ENCODE data around the gene MYO1D.

Gene MYO1D

DNA sequence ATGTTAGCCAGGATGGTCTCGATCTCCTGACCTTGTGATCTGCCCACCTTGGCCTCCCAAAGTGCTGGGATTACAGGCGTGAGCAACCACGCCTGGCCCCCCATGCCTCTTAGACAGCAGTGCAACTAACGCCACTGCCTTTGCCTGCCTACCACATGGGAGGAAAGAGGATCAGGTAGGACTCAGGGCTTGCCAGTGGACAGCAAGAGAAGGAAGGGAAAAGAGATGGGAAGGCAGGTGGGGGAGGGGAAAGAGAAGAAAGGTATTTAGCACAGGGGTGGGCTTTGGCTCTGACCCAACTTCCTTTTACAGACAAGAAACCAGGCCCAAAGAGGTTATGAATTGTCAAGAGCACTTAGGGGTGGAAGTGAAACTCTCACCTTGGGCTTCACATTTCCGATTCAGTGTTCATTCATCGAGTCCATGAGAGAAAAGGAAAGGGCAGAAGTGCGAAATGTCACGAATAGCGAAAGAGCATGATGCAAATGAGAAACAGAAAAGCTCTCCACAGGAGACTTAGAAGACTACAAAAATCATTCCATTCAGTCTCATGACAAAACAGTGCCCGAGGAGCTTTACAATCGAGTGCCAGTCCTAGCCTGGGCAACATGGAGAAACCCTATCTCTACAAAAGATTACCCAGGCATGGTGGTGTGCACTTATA lies 353.8 kb downstream of the MYO1D start:
- no peak for DNase-seq

DNA sequence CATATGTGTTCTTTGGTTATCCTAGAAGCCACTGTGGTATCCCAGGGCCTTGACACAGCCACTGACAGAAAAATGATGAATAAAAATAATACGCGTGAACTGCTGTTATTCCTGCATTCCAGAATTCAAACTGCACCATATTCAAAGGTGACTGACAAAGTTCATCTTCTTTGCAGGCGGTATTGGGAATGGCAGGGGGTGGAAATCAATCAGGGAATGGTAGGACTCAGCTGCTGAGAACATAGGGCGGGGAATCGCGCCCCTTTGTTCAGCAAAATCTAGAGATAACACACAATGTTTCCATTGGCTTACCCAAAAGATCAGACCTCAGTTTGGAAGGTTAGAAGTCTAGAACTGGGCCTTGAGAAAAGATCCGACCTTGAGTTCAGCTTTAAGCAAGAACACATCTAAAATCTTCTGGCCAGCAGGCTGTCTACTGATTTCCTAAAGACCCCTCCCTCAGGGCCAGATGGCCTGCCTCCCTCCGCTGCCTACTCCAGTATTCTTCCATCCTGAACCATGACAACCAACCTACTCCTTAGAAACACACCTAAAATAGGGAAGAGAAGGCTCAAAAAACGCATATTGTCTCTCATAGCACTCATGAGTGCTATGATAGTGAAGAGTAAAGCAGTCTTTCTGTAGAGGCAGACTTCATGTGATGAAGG lies 356.1 kb downstream of the MYO1D start:
- DNase-seq, result peak in 1 of 3 donors; percentile 17

DNA sequence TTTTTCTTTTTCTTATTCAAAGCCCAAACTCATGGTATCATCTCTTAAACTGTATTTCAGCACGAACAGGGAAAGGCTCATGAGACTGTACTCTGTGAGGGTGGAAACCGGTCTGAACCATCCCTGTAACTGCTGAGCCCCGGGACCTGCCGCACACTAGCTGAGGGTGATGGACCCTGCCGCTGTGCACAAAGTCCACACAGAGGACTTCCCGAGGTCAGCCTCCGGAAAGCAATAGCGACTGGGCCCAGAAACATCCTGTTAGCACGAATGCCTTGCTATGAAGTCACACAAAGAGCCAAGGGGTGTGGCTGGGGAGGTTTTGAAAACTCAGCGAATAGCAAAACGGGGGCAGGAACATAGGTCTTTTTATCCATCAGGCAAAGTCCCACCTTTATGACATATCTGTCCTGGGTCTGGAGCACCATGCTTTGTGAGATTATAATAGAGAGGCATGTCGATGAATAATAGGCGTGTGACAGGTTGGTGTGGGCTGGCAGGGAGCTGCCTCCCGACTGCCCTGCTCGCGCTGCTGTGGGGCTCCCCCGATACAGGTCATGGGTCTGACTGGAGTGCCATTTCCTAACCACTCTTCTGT lies 356.7 kb downstream of the MYO1D start:
- peak; percentile 58 to 74 (median 65) for DNase-seq

DNA sequence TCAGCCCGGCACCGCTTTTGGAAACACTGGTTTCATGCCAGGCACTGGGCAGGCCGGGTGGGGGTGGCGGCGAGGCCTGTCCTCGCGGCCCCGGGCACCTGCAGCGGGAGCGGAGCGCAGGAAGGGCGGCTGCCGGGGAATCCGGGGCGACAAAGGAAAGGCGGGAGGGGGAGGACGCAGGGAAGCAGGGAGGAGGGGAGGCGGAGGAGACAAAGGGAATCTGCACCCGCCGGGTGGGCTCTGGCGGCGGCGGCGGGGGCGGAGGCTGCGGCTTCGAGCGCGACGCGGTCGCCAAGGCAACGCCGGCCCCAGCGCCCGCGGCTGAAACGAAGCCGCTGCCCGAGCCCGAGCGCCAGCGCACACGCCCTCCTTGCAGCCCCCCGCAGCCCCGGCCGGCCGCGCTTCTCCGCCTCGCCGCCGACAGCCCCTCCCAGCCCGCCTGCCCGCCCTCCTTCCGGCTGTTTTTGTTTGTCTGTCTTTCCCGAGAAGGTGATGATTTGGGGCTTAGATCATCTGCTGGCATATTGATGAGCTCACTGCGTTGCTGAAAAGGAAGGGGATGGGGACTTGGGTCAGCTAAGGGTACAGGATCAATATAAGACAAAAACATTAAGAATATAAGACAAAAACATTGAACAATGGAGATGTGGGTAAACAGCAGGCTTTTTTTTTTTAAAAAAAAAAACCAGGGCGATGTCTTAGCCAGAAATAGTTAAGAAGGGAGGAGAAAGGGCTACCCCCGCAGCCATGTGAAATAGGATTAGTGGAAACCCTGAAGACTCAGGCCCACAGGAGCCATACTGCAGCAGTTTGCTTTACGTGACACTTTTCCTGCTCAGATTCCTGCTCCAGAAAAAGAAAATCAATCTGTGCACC lies 357.5 kb downstream of the MYO1D start:
- DNase-seq, result peak; percentile 29 to 44 (median 36)

DNA sequence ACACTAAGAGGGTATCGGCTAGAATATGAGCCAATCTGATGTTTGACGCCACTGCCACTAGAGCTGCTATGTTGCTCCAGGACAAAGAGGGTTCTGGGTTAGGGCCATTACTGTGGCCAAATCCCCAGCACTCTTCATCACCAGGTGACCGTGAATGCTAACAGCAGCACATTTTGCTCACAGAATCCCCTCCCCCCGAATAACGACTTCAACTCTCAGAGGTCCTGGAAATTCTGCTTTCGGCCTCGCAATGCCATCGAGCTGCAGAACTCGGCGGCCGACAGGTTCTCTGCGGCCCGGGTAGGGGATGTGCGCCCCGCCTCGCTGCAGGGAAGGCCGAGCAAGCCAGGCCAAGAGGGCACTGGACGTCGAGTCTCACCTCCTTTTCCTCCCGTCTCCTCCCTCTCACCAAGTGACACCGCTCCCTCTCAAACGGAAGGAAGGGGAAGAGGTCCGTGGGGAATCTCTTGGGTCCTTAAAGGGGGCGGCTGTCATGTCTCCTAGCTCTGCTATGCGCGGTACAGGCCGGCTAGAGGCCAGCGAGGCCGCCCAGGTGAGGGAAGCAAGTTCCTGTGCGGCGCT lies 358.2 kb downstream of the MYO1D start:
- DNase-seq, result no peak

DNA sequence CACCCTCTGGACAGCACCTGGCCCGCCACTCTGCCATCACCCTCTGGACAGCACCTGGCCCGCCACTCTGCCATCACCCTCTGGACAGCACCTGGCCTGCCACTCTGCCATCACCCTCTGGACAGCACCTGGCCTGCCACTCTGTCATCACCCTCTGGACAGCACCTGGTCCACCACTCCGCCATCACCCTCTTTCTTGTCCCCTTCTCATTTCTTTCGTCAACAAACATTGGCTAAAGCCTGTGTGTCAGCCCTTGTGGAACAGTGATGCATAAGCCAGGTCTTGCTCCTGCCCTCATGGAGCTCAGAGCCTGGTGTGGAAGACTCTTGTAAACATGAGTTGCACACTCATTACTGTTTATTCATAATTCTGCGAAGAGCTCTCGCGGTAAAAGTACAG lies 358.9 kb downstream of the MYO1D start:
- no peak for DNase-seq

DNA sequence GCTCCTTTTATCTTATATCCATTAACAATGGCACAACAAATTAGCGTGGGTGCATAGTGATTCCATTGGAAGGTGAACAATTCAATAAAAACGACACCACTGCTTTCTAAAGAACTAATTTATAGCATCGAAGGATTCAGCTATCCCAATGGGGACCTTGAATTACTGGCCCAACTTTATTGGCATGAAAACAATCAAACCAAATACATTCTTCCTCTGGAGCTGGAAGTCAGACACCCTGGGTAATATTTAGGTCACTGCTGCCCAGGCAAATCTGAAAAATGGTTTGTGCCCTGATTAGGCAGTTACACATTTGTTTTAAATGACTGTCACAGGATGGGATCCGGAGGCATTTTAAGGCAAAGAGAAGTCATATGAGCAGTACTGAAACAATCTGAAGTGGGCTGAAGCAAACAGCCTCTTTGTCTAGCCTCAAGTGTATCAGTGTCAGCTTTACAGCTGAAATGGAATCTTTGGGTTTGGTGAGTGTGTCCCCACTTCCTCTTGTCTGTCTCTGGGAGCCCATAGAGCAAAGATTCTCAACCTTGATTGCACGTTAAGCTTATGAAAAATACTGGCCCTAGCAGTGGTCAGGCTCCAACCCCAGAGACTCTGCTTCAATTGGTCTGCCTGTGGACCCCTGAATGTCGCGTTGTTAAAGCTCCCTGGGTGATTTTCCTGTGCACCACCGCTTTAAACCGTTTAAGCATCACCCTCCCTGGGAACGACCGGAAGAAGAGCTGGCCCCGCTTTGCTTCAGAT lies 359.8 kb downstream of the MYO1D start:
- DNase-seq, result no peak

- no peak for DNase-seq
These were observed 360.5 kb downstream of the MYO1D start for GRCh38 chr17:32516450-32516849.

GRCh38 chr17:32515677-32516383 lies 361.1 kb downstream of the MYO1D start:
- no peak for DNase-seq

DNA sequence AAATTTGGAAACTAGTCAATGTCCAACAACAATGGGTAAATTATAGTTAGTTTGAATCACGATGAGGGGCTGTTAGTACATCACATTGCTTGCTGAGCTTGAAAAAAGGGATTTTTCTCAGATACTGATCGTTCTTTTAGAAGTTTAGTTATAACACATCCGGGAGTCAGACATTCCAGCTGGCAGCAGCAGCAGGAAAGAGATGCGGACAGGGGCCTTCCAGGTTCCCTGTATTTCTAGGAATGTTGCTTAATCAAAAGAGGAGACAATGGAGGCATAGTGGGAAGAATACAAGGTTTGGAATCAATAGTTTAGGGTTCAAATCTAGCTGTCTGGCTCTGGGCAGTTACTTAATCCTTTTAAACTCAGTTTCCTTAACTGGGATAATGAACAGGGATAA lies 362.3 kb downstream of the MYO1D start:
- no peak for DNase-seq

DNA sequence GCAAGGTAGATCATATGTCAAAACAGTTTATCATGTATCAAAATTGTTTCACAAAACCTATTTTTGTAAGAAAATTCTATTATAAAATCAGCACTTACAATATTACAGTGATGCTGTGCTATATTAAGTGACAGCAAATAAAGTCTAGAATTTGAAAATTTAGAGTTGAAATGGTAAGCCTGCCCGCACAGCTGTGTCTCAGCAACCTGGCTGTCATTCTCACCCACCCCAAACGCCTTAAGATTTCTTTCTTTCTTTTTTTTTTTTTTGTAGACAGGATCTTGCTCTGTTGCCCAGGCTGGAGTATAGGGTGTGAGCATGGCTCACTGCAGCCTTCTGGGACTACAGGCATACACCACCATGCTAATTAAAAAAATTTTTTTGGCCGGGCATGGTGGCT lies 363.3 kb downstream of the MYO1D start:
- no peak for DNase-seq

DNA sequence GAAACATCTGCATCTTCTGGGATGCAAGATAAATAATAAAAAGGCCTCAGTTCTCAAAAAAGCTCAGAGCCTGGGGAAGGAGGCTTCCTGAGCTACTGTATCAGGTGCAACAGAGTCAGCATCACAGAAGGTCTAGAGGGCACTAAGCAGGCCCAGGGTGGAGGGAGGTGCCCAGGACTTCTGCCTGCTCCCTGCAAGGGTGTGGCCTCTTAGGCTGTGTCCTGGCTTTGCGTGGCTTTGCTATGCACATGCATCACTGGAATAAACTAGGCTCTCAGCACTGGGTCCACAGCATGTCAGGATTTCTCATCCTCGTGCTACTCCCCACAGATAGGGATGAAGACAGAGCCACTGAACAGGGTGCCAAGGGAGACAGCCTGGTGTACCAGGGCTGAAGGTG lies 364.6 kb downstream of the MYO1D start:
- DNase-seq, result no peak

DNA sequence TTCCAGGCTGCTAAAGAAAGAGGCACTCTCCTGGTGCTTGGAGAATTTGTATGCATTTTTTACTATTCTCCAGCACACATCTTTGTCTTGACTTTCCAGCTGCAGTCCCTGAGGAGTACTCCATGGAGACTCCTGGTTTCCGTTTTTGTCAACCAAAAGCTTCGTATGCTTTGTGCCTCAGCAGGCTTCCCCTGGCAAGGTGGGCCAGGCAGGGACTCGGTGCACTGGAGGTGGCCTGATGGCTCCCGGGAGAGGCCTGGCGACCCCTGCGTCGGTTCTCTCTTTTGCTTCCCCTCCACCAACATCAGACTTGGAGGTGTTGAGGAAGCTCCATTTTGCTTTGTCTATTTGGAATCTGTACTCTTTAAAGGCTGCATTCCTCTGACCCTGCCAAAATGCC lies 366.5 kb downstream of the MYO1D start:
- DNase-seq, result no peak

- no peak for DNase-seq
These were observed 368.0 kb downstream of the MYO1D start for GRCh38 chr17:32508926-32509325.

GRCh38 chr17:32504166-32504990 lies 372.5 kb downstream of the MYO1D start:
- DNase-seq, result peak; percentile 62 to 75 (median 63)

DNA sequence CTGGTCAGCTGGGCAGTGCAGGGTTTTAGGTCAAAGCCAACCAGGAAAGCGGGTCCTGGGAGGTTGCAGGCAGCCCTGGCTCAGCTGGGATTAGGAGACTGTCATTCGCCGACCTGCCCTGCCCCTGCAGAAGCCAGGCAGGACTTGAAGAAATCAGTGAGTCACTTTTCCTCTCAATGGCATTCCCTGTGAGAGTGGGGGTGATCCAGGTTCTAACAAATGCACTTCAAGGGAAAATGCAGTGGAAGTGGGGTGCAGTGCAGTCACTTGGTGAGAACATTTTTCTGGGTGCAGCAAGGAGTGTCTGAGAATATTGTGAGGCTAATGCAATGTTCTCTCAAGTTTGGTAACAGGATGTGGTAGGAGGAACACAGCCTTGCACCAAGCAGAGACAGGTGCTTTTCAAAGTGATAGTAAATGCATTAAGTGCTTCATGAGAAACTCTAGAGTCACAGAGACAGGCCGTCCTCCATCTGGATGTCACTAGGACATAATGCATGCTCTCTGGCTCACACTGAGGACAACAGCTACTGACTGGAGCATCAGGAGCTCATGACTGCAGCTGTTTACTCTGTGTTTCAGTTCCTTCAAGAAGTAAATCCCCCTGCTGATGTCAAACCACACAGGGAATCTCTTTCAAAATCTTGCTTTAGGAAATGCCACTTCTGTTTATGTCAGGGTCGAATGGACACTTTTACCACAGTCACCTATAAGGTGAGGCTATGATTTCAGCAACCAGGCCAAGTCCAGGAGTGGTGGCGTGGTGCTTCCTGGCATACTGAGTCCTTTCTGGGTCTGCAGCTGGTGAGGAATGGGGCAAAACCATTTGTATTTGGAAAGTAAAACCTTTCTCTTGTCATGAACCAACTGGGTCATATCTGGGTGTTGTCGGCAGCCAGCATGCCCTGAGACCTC lies 373.4 kb downstream of the MYO1D start:
- DNase-seq, result peak; percentile 80 to 88 (median 86)

GRCh38 chr17:32502710-32503109 lies 374.2 kb downstream of the MYO1D start:
- DNase-seq, result no peak

- no peak for DNase-seq
These were observed 374.9 kb downstream of the MYO1D start for GRCh38 chr17:32502013-32502412.

- no peak for DNase-seq
These were observed 378.5 kb downstream of the MYO1D start for GRCh38 chr17:32498391-32498790.

Data from suppressor macrophage treated with lipopolysaccharide for 1 hour (primary cell).